Epithelial cell of alveolus of lung (primary cell): ENCODE results near the gene CRISP2. TPM values are rescaled to one million over a fixed set of nuclear protein-coding genes. Genes with fewer than 3 reads are reported as not detected.

Experiments
- total RNA-seq: library from RNA; depleted of rRNA; stranded (reverse); fragments of >200 nt; gene quantifications from 2 replicates; pipeline ENCODE4 v1.2.1, GENCODE V29; 2015

Gene CRISP2
- not detected in 2 replicates for total RNA-seq

DNA sequence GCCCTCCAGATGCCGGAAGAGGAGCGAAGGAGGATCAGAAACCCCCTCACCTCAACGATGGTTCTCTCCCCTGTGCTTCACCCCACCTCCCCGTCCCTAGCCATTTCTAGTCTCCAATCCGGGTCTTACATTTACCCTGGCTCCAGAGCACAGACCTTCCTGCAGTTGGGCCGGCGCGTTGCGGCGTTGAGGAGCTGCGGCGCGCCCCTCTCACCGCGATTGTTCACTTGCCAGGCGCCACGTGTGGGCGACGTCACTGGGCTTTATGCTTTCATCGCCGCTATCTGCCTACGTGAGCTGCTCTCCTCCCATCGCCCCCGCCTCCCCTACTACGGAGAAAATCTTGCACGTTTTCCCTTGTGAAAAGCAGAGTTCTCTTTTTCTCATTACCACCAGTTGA is at the start of gene CRISP2:
TSS of gene CRISP2 (minus strand) at position 198 of the 400 bp plus-strand sequence. CDS start 4,347 bp downstream, outside the sequence.

GRCh38 chr6:49744259-49744658 is 30.9 kb upstream of the CRISP2 start, which contains the start of gene CRISP3:
TSS of gene CRISP3 (minus strand) at chr6:49744388. CDS start at chr6:49744367, 21 bp downstream.

Other genes with a start within 250 kb of the CRISP2 start
- not detected in 2 replicates for gene GLYATL3, start 213.6 kb downstream of the CRISP2 start, total RNA-seq
- gene C6orf141, start 162.9 kb downstream of the CRISP2 start, total RNA-seq = 1.6 and 3.2 TPM in 2 replicates
- gene RHAG, start 76.7 kb downstream of the CRISP2 start, total RNA-seq = not detected in 2 replicates
- gene CRISP3, start 30.8 kb upstream of the CRISP2 start, total RNA-seq = not detected in 2 replicates
- not detected in 2 replicates for gene PGK2, start 73.7 kb upstream of the CRISP2 start, total RNA-seq
- gene CRISP1, start 153.0 kb upstream of the CRISP2 start, total RNA-seq = not detected in 2 replicates